AG20443 (cell line): ENCODE measurements around the gene TP53BP2.
A peak's percentile ranks its signal among the peaks of the same experiment; 100 is the strongest.

Experiments used
- DNase-seq: peaks from one replicate; pipeline ENCODE4 v3.0.0; 2012; ENCODE audit warnings: low spot score, mixed read lengths

TP53BP2 gene

DNA sequence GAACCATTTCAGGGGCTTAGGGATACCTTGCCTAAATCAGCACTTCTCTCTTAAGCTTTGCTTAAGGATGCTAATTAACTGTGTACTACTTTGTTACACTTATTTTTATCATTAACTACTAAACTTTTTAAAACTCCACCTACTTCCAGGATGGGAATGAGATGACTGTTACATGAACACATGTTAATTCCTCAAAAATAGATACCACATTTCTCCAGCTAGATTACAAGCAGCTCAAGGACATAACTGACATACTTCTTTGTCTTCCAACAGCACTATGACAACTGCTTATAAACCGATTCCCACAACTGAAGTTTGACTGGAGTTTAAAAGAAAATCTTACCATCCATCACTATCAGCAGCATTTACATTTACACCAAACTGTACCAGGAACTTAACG is 53.7 kb downstream of the TP53BP2 start:
- no peak for DNase-seq

DNA sequence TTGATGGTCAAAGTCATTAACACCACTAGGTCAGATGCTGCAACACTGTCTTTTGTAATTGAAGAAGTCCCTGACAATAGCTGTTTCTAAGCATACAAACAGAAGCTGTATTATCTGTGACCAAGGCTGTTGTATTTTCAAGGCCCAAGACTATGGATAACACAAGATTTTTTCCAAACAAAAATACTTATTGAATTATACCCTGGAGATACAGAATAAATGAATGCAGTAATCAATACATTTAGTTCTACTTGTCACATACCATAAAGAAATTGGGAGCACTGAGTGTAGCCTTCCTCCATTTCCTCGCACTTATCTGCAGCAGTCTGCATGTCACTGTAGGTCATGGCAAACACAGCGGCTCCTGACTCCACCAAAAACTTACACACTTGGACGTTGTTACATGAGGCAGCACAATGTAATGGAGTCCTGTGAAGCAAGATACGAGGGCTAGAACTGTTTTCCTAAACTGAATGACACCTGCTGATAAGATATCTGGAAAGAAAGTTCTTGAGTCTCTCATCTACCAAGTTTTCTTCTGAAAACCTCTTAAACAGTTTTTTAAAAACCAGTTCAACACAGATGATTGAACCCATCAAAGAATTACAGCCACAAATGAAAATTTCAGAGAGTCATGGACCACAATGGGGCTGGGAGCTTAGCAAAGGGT is 56.9 kb downstream of the TP53BP2 start:
- no peak for DNase-seq

DNA sequence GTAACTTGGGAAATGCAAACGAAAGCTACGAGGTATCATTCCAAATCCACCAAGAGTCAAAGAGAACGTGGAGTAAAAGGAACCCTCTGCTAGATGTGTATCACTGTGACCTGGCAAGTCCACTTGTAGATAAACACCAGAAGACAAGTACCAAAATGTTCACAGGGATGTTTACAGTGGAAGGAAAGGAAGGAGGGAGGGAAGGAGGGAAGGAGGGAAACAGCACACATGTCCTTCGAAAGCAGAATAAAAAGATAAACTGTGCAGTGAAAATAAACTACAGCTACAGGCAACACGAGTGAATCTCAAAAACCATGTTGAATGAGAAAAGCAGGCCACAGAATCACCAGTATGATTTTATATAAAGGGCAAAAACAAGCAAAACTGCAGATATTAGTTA is 59.9 kb downstream of the TP53BP2 start:
- DNase-seq = no peak

DNA sequence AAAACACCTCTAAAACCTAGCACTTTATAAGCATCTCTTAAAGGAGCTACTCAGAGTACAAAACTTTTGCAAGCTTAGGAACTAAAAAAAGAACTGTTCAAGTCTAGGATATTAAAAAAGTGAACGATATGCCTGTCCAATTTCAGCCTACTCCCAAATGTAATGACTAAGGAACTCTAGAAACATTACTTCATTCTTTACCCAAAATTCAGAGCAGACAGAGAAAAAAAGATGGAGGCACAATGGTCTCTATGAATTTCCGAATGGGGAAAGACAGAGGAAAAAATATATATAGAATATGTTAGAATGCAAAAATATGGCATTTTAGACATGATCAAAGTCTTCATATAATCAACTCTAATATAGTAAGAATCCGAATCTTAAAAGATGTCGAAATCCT is 61.2 kb downstream of the TP53BP2 start:
- DNase-seq = no peak

- DNase-seq = no peak
Measured at GRCh38 chr1:223783676-223784075, 62.1 kb downstream of the TP53BP2 start.

- no peak for DNase-seq
Measured at GRCh38 chr1:223780949-223781348, 64.8 kb downstream of the TP53BP2 start.

DNA sequence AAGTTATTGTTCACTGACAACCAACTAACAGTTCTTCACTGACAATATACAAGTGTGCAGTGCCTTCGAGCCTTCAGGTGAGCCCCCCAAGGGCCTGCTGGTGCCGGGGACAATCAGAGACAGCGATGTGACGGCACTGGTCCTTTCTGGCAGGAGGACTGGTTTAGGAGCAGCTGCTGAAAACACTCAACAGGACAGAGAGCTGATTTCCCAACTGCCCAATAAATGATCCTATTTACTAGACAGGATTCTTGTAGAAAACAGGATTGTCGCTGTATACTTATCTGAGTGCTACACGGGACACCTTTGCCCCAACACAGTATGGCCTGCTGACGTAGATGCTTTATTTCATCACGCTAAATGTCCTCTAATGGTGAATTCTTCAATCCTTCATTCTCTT is 65.4 kb downstream of the TP53BP2 start:
- DNase-seq = no peak

DNA sequence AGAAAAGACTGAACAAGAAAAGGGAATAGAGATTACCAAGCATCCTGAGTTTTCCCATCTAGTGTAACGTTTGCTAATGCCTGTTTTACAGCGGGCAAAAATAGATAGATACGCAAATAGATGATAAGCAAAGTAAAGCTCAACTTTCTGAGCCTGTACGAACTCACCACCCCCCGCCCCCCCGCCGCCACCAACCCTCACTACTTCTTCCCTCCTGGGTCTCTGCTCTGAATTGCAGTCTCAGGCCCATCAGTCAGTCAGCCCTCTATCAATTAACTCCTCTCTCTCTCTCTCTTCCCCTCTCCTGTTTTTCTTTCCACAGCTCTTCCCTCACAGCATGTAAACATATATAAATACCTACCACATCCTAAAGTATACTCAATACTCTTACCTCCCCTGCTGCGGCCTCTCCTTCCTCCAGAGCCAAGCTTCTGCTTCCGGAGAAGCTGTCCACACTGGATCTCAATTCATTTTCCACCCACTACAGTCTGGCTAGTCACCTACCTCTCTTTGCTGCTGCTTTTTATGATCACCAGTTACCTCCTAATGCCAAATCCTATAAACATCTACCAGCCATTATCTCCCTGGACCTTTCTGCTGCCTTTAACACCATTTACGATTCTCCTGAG is 68.8 kb downstream of the TP53BP2 start:
- no peak for DNase-seq

GRCh38 chr1:223776075-223776814 is 69.5 kb downstream of the TP53BP2 start:
- DNase-seq = peak; percentile 39

DNA sequence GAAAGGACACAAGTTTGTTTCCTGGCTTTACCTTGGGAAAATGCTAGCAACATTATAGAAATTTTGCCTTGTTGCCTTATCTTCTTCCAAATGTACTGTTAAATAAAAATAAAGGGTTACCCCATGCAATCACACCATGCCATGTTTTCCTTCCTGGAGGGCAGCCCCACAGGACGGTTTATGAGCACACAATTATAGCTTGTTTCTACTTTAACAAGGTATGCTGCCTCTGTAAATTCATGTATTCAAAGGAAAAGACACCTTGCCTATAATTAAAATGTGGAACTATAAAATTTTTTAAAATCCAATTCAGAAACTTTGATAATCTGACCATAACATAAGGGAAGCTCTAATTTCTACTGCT is 70.1 kb downstream of the TP53BP2 start:
- DNase-seq = no peak

- no peak for DNase-seq
Measured at GRCh38 chr1:223775054-223775453, 70.7 kb downstream of the TP53BP2 start.

DNA sequence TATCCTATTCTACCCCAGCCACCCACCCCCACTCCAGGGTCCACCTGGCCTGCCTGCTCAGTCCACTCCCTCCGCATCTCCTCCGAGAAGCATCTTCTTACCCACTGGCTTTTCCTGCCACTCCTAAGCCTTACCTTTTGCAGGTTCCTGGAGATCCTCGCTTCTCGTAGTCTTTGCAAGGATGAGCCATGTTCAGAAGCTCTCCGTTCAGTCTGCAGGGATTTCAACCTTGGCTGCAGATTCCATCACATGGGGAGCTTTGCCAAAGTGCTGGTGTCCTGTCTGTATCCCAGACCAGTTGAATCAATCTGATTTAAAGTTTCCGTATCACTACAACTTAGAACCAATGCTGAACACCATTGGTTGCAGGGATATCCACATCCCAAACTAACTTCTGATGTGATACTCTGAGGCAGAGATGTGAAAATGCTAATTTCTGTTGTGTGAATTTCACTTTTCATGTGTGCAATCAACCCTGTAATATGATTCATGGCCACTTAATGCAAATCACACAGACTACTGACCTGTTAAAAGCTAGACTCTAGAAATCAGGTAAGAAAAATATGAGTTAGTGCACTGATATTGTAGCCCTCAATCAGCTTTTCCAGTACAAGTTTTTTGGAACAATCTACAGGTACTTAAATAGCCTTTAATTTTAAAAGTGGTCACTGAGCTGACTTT is 71.5 kb downstream of the TP53BP2 start:
- DNase-seq = no peak

GRCh38 chr1:223772771-223773160 is 73.0 kb downstream of the TP53BP2 start:
- DNase-seq = no peak

- peak; percentile 66 for DNase-seq
Measured at GRCh38 chr1:223771814-223772770, 73.7 kb downstream of the TP53BP2 start.

- no peak for DNase-seq
Measured at GRCh38 chr1:223771469-223771813, 74.3 kb downstream of the TP53BP2 start.

DNA sequence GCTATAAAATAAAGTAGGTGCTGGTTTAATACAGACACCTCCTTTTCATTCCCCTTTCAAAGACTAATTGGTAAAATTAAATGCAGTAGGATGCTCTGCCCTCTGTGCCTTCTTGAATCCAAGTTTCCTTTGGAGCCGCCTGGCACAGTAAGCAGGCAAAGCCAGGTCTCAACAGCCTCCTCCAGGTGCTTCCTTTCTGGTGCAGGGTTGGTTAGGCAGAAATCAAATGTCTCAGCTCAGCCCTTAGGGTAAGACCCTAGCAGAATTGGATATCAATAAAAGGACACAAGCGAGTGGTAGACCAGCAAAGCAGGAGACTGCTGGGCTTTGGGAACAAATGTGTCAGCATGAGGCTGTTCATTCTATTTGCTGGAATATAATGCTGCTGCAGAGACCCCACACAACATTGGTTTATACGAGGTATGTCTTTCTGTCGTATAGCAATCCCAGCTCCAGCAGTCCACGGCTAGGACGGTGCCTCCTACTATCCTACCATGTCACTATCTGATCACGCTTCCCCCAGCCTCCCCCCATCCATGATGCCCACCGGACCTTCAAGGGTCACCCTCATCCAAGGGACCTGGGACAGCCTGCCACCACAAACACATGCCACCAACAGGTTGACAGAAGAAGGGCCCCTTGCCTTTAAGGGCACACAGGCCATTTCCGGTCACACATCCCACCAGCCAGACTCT is 75.0 kb downstream of the TP53BP2 start:
- DNase-seq = no peak

GRCh38 chr1:223765719-223766340 is 79.9 kb downstream of the TP53BP2 start:
- DNase-seq = no peak

DNA sequence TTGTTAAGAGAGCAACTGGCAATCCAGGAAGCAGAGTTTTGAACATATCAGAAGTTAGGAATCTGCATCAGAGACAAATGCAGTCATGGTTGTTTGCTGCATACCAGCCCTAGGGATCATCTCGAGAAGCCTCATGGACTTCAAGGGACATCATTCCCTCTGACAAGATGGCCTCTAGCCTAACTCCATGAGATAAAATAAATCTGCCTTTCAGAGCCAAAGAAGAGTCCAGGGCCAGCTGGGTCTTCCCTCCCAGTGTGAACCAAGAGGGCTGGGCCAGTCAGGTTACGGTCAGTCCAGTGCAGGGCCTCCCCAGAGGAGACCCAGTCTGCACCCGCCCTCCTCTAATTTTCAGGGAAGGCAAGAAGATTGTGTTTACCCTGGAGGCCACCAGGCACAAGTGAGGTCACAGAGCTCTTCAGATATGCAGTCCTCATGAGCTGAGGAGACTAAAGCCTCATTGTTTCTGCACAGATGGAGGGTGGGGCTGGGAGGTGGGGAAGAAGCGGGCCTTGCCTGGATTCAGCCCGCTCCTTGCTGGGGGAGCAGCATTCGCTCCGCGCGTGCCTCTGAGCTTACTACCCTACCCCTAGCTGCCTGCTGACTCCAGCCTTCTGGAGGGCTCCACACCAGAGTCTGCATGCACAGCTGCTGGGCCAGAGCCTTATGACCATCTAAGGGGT is 80.6 kb downstream of the TP53BP2 start:
- DNase-seq = no peak

DNA sequence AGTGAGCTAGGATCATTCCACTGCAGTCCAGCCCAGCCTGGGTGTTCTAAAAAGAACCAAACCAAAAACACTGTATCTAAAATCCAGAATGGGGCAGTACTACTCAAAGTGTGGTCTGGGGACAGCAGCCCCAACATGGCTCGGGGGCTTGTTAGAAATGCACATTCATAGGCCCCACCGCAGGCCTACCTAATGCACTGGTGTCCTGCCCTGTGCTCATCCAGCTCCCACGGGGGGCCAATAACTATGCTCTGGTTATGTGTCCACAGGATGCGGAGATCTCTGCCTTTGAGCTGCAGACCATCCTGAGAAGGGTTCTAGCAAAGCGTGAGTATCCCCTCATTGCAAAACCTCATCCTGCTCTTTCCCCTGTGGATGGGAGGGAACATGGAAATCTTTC is 81.9 kb downstream of the TP53BP2 start:
- no peak for DNase-seq

- DNase-seq = no peak
Measured at GRCh38 chr1:223763251-223763650, 82.5 kb downstream of the TP53BP2 start.
